NOMO-1 treated with DMSO at 0.1 percent for 48 hours (cell line): ENCODE data around the gene DEFB112.

Experiments used
- DNase-seq: peaks from one replicate; lab custom pipeline; 2025; ENCODE audit not compliant: unreplicated experiment; lab: John Stamatoyannopoulos, UW

Gene DEFB112

DNA sequence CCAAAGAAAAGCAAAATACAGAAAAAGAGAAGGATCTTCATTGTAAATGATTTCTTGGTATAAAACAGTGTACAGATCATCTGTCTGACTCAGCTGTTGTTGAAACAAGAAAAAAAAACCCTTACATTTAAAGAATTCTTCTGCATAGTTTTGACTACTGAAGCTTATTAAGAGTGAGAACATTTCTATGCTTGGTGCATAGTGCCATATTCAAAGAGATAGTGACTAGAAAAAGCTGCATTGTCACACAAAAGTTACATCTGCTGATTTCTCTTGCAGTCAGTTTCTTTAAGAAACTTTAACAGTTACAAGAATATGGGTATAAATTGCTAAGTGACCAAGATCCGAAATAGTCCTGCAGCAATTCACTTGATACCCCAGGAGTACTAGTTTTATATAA, at the start of gene DEFB112:
TSS of gene DEFB112 (minus strand) at position 101 of the 400 bp plus-strand sequence. CDS start at position 41, 60 bp downstream.
- no peak for DNase-seq

GRCh38 chr6:50098641-50098993, 48.9 kb upstream of the DEFB112 start:
- DNase-seq, result no peak

DNA sequence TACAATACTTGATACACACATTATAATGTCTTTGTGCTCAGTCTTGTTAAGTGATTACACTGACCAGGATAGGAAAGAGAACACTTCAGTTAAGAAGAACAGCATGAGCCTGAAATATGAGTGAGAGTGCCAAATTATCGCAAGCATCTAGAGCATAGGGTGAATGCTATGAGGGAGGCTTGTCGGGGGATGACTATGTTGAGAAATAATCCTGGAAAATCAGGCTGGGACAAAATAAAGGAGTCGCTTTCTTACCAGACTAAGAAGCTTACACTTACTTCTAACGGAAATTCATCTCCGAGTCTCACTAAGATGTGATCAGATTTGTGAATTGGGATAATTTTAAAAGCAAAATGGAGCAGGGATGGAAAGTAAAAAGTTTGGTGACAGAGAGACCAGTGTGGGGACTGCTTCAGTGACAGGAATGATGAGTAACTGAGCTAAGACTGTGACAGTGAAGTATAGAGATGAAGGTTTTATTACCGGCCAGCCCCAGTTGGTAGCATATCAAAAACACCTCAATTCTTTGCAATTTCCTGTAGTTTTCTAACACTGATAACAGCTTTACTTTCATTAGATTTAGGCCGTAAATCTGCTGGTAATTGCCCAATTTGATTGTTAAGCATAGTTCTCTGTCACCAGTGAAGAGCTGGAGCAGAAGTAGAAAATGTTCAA, 48.4 kb upstream of the DEFB112 start:
- no peak for DNase-seq

DNA sequence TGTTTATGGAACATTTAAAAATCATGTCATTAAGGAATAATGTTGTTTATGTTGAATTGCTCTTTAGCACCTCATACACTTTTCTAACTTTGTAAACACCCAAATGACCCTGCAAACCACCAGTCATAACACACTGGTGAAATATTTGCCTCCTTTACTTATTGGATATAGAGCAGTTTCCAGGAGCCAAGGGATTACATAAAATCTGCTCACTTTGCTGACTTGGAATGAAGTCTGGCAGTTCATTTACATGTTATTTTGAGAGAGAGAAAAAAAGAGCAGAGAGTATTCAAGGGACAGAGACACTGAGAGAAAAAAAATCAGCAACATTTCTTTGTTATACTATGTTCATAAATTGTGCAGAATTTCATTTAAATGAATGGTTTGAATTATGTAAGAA, 46.6 kb upstream of the DEFB112 start:
- DNase-seq, result no peak

GRCh38 chr6:50093938-50094272, 44.2 kb upstream of the DEFB112 start:
- no peak for DNase-seq

DNA sequence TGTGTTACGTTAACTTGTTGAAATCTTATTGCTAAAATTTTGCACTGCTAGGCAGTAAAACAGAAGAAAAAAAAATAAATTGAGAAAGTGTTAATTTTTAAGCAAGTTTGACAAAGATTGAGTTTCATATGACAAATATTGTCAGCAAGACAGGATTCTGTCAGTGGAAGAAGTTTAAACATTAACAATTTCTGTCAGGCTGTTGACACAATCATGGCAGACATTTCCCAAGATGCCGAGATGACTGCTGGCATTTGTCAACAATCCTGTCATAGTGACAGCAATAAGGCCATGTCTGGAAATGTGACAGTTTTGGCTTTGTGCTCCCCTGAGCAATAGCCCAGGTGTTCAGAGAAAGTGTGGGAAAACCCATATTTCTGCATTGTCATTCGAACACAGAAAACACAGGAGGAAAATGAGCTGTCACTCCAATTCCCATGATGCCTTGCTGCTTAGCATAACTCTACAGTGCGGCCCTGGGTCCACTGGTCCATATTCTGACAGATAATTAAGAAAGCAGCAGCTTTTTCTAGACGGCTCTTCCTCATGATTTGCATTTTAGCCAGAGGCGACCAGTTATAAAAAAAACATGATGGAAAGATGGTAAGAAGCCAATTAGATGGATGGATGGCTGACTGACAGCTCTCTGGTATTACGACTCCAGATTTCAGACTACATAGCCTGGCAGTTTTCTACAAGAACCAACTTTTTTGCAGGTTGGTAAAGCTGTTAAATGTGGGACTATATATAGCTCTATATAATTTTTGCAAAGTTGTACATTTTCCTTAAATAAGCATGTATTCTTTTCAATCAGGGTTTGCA, 43.6 kb upstream of the DEFB112 start:
- DNase-seq, result no peak

GRCh38 chr6:50091641-50092040, 41.9 kb upstream of the DEFB112 start:
- no peak for DNase-seq

- no peak for DNase-seq
Measured at GRCh38 chr6:50089911-50090310, 40.2 kb upstream of the DEFB112 start.

DNA sequence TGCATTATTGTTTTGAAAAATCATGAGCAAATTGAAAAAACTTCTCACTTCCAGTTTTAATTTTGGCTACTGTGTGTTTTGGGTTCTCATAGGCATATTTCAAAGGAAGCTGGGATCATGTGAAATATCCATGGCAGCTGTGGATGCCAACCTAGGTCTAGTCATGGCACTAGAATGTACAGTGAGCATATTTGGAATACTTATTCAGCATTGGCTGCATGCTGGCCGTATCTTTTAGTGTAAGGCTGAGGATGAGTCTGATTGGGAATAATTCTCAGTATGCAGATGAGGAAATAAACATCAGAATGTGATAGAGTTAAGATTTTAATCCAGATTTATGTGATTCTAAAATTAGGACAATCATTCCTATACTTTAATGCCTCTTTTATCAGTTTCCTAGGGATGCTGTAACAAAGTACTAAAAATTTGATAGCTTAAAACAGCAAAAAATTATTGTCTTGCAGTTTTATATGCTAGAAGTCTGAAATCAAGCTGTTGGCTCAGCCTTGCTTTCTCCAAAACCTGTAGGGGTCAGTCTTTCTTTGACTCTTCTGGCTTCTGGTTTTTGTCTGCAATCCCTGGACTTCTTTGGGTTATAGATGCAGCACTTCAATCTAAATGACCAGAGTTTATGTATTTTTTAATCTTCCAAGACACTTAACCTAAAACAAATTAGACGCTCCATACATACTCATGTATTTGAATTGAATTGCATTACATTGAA, 37.7 kb upstream of the DEFB112 start:
- no peak for DNase-seq

DNA sequence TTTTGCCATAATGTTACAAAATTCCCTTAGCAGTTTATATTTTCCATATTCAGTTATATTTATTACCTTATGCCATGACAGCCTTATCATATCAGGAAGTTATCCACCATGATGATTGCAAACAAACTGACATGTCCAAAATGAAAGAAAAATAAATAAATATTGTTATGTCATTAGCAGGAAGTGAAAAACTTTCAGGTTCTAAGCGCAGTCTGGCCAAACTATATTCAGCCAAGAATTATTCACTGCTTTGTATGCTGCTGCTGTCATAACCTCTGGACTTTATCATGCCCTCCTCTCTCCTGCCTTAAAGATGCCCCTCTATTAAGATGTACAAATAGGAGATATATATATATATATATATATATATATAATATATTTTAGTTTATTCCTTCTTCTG, 27.7 kb upstream of the DEFB112 start:
- no peak for DNase-seq

DNA sequence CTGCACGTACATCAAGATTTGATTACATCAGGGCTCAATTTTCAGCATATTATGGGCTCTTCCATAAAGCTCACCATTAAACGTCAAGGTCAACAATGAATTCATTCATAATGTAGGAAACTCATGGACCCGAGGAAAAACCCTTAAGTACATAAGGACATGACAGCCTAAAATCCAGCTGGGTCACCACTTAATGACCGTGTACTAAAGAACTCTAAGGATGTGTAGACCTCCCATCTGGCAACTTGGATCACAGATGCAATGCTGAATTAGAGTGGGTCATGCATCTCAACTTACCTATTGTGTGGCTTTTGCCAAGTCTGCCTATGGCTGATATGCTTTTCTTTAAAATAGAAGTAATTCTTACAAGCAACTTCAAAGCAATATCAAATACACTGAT, 26.7 kb upstream of the DEFB112 start:
- no peak for DNase-seq

DNA sequence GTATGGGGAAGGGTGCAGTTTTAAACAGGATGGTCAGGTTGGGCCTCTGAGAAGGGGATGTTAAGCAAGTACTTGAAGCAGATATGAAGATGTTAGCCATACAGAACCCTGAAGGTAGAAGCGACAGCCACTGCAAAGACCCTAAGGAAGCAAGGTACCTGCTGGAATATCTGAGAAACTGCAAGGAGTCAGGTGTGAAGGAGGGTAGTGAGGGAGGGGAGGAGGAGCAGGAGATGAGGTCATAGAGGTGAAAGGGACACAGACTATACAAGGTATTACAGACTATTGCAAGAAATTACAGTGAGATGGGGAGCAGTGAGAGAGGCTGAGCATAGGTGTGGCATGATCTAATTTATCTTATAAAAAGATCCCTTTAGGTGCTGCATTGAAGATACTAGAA, 22.2 kb upstream of the DEFB112 start:
- DNase-seq, result no peak

DNA sequence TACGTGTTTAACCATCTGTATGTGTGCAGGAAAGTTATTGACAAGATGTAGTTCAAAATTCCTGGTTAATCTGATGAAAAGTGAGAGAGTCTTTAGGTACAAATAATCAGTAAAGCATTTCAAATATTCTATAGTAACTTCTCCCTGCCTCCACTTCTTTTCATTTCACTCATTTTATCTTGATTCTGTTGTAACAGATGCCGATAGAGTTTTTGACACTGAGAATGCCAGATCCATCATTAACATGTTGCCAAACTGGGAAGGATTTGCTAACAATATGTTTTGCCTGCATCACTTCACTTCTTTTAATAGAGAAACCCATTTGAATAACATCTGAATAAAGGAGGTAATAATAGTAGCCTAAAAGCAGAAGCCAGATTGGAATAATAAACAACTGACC, 20.4 kb upstream of the DEFB112 start:
- no peak for DNase-seq

GRCh38 chr6:50062051-50062450, 12.3 kb upstream of the DEFB112 start:
- no peak for DNase-seq

DNA sequence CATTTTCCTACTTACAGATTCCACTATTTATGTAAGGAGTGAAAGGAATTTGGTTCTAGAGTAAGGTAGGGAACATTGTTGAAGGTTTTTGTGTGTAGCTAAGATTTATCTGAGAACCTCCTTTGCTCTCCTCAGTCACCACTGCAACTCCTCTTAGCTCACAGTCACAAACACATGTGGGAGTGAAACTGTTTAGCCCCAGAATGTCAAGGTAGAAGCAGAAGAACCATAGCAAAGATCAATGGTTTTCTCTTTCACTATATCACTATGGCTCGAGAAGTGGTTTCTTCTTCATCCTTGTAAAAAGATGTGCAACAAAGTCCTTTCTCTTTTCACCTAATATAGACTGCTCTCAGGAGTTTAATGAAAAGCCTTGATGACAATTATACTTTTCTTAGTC, 6.5 kb upstream of the DEFB112 start:
- DNase-seq, result no peak

DNA sequence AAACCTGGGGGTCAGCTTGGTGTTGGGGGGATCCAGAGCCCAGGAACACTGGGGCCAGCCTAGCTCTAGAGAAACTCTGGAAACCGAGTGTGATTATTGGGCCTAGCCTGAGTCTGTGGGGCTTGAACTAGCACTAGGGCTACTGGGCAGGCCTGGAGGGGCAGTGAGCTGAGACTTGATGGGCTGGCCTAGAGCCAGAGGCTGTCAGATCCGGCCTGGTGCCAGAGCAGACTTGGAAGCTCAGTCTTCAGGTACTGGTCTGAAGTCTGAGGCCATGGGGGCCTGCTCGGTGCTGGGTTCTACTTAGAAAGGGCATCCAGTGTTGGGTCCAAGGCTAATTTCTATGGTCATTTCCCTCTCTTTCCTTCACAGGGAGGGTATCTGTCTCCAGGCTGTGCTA, 2.7 kb downstream of the DEFB112 start:
- no peak for DNase-seq

DNA sequence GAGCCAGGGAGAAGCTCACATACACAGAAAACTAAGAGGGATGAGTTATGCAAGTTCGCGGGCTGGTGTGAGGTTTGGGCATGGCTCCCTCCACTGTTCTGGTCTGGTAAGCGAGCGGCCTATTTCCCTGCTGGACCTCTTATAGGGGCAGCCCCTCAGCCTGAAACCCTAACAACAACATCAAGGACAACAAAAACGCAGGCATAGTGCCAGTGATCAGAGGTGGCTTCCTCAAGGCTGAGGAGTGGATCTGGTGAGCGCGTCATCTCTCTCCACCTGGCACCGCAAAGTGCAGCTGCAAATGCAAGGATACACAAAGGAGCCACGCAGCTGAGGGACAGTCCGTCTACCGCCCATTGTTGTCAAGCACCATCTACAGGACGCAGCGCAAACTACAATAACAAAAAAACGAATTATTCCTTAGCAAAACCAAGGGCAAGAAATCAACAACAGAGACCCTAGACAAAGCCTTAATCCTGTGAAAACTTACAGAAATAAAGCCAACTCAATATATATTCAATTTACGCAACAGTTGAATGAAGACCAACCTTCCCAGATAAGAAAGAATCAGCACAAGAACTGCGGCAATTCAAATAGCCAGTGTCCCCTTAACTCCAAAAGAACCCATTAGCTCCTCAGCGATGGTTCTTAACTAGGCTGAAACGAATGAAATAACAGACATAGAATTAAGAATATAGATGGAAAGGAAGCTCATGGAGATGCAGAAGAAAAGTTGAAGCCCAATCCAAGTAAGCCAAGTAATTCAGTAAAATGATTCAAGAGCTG, 18.8 kb downstream of the DEFB112 start:
- no peak for DNase-seq

- no peak for DNase-seq
Measured at GRCh38 chr6:50030350-50030749, 19.4 kb downstream of the DEFB112 start.

DNA sequence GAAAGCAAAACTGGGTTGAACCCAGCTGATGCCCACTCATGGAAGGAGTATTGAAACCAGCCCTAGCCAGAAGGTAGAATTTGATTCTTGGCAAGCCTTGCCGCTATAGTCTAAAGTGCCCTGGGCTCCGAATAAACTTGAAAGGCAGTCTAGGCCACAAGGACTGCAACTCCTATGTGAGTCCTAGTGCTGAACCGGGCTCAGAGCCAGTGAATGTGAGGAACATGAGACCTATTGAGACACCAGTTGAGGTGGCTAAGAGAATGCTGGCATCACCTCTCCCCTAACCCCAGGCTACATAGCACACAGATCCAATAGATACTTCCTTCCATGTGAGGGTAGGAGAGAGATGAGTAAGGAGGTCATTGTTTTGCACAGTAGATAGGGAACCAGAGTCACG, 24.5 kb downstream of the DEFB112 start:
- no peak for DNase-seq

DNA sequence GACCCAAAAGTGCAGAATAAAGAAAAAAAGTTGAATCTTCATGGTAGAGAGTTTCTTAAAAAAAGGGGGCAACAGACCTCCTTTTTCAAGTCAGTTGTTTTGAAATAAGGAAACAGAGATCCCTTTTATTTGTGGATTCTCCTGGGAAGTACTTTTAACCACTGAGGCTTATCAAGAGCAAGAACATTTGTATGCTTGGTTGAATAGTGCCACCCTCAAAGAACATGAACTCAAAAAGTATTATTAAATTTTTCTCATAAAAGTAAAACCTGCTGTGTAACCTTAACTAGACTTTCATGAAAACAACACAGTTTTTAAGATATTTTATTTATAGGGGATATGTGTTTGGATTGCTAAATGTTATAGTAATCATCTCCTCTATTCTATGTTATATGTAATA, 27.8 kb downstream of the DEFB112 start, which contains the start of gene DEFB110:
TSS of gene DEFB110 (minus strand) at position 101 of the 400 bp plus-strand sequence. CDS start at position 42, 59 bp downstream.
- no peak for DNase-seq

GRCh38 chr6:50007819-50008218, 41.9 kb downstream of the DEFB112 start:
- no peak for DNase-seq
